ENCODE results near the gene CNTNAP2.

DNA sequence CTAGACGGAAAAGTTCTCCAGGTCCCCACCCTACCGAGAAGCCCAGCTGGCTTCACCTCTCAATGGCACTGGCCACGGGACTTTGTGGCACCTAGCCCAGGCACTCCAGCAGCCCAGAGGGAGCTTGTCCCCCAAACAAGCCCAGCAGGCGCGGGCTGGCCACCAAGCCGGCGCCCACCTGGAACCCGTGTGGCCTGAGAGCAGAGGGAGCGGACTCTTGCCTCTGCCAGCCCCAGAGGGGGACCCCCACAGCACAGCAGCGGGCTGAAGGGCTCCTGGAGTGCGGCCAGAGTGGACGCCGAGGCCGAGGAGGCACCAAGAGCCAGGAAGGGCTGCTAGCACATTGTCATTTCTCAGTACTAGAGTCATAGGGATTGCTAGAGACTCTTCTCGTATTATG lies 671.4 kb downstream of the CNTNAP2 start:
- TF ChIP-seq, protein P1, sequence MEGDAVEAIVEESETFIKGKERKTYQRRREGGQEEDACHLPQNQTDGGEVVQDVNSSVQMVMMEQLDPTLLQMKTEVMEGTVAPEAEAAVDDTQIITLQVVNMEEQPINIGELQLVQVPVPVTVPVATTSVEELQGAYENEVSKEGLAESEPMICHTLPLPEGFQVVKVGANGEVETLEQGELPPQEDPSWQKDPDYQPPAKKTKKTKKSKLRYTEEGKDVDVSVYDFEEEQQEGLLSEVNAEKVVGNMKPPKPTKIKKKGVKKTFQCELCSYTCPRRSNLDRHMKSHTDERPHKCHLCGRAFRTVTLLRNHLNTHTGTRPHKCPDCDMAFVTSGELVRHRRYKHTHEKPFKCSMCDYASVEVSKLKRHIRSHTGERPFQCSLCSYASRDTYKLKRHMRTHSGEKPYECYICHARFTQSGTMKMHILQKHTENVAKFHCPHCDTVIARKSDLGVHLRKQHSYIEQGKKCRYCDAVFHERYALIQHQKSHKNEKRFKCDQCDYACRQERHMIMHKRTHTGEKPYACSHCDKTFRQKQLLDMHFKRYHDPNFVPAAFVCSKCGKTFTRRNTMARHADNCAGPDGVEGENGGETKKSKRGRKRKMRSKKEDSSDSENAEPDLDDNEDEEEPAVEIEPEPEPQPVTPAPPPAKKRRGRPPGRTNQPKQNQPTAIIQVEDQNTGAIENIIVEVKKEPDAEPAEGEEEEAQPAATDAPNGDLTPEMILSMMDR (IDR thresholded peaks at IDR 0.05; ENCODE audit: borderline replicate concordance, extremely low read depth, low read length, poor library complexity, severe bottlenecking), result no peak
- no peak for TF ChIP-seq EZH2 (IDR thresholded peaks at IDR 0.05; ENCODE audit: borderline replicate concordance, low read depth, low read length, severe bottlenecking)
